ENCODE results near the gene SMIM11. TPM values are rescaled to one million over a fixed set of nuclear protein-coding genes. Genes with fewer than 3 reads are reported as not detected.

Gene SMIM11
- total RNA-seq, 2 donors from 2014 or later: 3.0 to 9.8 TPM

- intact Hi-C loops (cut with DNase I): no loop called here
- Histone ChIP-seq H3K9ac (ENCODE audit: low read depth in 2 of 2, low read length in 2 of 2) (no peak overlapping the region), H3K27me3 (no peaks in the 10 kb centered on the region), H3K9me3 (no peaks in the 10 kb centered on the region), H3K4me1 (no peaks in the 10 kb centered on the region), H3K4me3 (no peak overlapping the region), H3K27ac (no peak overlapping the region), H3K36me3 (no peaks in the 10 kb centered on the region)
- no peak for TF ChIP-seq CTCF (IDR thresholded peaks at IDR 0.05)
- no peak for DNase-seq
Observed at GRCh38 chr21:34354836-34355235, 20.5 kb upstream of the SMIM11 start.

DNA sequence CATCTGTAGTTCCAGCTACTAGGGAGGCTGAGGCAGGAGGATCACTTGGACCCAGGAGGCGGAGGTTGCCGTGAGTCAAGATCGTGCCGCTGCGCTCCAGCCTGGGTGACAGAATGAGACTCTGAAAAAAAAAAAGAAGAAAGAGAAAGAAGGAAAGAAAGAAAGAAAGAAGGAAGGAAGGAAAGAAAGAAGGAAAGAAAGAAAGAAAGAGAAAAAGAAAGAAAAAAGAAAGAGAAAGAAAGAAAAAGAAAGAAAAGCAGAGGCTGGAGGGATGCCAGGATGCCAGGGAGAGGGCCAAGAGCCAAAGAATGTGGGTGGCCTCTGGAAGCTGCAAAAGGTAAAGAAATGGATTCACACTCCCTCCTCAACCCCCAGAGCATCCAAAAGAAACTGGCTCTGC, 19.7 kb upstream of the SMIM11 start:
- TF ChIP-seq CTCF (IDR thresholded peaks at IDR 0.05): no peak
- no peaks in the 10 kb centered on the region for H3K27me3 ChIP-seq
- no peaks in the 10 kb centered on the region for H3K36me3 ChIP-seq
- no peaks in the 10 kb centered on the region for H3K9me3 ChIP-seq
- H3K9ac ChIP-seq (ENCODE audit: low read depth in 2 of 2, low read length in 2 of 2): no peak overlapping the region
- intact Hi-C loops (cut with DNase I): no loop called here
- no peak overlapping the region for H3K4me3 ChIP-seq
- no peak overlapping the region for H3K27ac ChIP-seq
- H3K4me1 ChIP-seq: no peaks in the 10 kb centered on the region
- no peak for DNase-seq

DNA sequence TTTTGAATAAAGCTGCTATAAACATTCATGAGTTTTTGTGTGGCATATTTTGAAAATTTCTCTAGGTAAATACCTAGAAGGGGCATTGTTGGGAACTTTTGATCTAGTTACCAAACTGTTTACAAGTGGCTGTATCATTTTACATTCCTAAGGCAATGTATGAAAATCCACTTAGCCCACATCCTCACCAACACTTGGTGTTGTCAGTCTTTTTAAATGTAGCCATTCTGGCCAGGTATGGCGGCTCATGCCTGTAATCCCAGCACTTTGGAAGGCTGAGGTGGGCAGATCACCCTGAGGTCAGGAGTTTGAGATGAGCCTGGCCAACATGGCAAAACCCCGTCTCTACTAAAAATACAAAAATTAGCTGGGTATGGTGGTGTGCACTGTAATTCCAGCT, 17.4 kb upstream of the SMIM11 start:
- H3K36me3 ChIP-seq: no peaks in the 10 kb centered on the region
- no peak overlapping the region for H3K27ac ChIP-seq
- intact Hi-C loops (cut with DNase I): no loop called here
- no peaks in the 10 kb centered on the region for H3K27me3 ChIP-seq
- H3K9ac ChIP-seq (ENCODE audit: low read depth in 2 of 2, low read length in 2 of 2): no peak overlapping the region
- H3K4me1 ChIP-seq: no peaks in the 10 kb centered on the region
- no peak overlapping the region for H3K4me3 ChIP-seq
- no peaks in the 10 kb centered on the region for H3K9me3 ChIP-seq
- no peak for TF ChIP-seq CTCF (IDR thresholded peaks at IDR 0.05)
- no peak for DNase-seq

DNA sequence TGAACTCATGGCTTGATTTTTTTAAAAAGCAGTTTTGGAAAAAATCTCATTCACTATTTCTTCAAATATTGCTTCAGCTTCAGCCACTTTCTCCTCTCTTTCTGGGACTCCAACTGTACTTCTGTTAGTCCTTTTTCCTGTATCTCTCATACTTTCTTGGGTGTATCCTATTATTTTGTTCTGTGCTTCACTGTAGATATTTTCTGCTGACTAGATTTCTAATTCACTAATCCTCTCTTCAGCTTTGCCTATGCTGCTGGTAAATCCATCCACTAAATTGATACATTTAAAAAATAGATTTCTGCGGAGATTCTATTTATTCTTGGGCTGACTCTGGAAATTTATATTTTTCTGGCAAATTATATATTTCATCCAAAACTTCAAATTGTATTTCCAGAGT, 16.4 kb upstream of the SMIM11 start:
- no peak overlapping the region for H3K27ac ChIP-seq
- no peak for TF ChIP-seq CTCF (IDR thresholded peaks at IDR 0.05)

DNA sequence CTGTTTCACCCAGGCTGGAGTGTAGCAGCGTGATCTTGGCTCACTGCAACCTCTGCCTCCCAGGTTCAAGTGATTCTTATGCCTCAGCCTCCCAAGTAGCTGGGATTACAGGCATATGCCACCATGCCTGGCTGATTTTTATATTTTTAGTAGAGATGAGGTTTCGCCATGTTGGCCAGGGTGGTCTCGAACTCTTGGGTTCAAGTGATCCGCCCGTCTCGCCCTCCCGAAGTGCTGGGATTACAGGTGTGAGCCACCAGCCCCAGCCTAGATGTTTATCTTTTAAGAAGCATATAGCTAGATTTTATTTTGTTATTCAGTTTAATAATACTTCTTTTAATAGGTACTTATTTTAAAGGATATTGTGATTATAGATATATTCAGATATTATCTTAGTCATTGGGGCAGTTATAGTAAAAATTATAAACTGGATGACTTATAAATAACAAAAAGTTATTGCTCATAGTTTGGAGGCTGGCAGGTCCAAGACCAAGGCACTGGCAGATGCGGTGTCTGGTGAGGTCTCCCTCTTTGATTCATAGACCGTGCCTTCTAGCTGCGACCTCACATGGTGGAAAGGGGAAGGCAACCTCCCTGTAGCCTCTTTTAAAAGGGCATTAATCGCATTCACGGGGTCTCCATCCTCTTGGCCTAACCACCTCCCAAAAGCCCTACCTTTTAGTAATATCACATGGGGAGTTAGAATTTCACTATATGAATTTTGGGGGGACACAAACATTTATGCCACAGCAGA, 14.6 kb upstream of the SMIM11 start:
- no peak overlapping the region for H3K9ac ChIP-seq (ENCODE audit: low read depth in 2 of 2, low read length in 2 of 2)
- H3K27ac ChIP-seq: no peak overlapping the region
- intact Hi-C loops (cut with DNase I): no loop called here
- TF ChIP-seq CTCF (IDR thresholded peaks at IDR 0.05): no peak
- no peak overlapping the region for H3K4me3 ChIP-seq
- no peak for DNase-seq
- H3K27me3 ChIP-seq: no peaks in the 10 kb centered on the region
- no peaks in the 10 kb centered on the region for H3K36me3 ChIP-seq
- H3K4me1 ChIP-seq: no peaks in the 10 kb centered on the region
- no peaks in the 10 kb centered on the region for H3K9me3 ChIP-seq

More for the DNA sequence above, 16.4 kb upstream of the SMIM11 start:
- Histone ChIP-seq H3K9ac (ENCODE audit: low read depth in 2 of 2, low read length in 2 of 2) (no peak overlapping the region), H3K4me1 (no peaks in the 10 kb centered on the region), H3K27me3 (no peaks in the 10 kb centered on the region), H3K4me3 (no peak overlapping the region), H3K9me3 (no peaks in the 10 kb centered on the region), H3K36me3 (no peaks in the 10 kb centered on the region)
- intact Hi-C loops (cut with DNase I): no loop called here
- no peak for DNase-seq

All from colonic mucosa (tissue), 4 donors.